Glutamatergic neuron (in vitro differentiated cells): Measurements from ENCODE around the gene IGFALS. TPM values are rescaled to one million over a fixed set of nuclear protein-coding genes. Genes with fewer than 3 reads are reported as not detected.

ENCODE experiments used
- DNase-seq: peaks from one replicate; pipeline ENCODE4 v3.0.0; 2022
- H3K27ac Mint-ChIP-seq: one replicate; pipeline ENCODE4 v1.8.0; 2020; ENCODE audit warnings: mild to moderate bottlenecking, mixed read lengths, inconsistent platforms; ENCODE audit not compliant: unreplicated experiment
- H3K27me3 Mint-ChIP-seq: one replicate; pipeline ENCODE4 v1.8.0; 2020; ENCODE audit warnings: mild to moderate bottlenecking, moderate library complexity, mixed read lengths, inconsistent platforms; ENCODE audit not compliant: unreplicated experiment
- H3K36me3 Mint-ChIP-seq: one replicate; pipeline ENCODE4 v1.8.0; 2020; ENCODE audit warnings: mild to moderate bottlenecking, mixed read lengths, inconsistent platforms; ENCODE audit not compliant: unreplicated experiment
- H3K4me1 Mint-ChIP-seq: one replicate; pipeline ENCODE4 v1.8.0; 2020; ENCODE audit warnings: mild to moderate bottlenecking, low read depth, mixed read lengths, inconsistent platforms; ENCODE audit not compliant: unreplicated experiment
- H3K4me3 Mint-ChIP-seq: one replicate; pipeline ENCODE4 v1.8.0; 2020; ENCODE audit warnings: mild to moderate bottlenecking, mixed read lengths, inconsistent platforms; ENCODE audit not compliant: unreplicated experiment
- H3K9me3 Mint-ChIP-seq: one replicate; pipeline ENCODE4 v1.8.0; 2020; ENCODE audit warnings: mild to moderate bottlenecking, moderate library complexity, mixed read lengths, inconsistent platforms; ENCODE audit not compliant: unreplicated experiment
- CTCF ChIP-seq: fragments of 200-600 bp; sonication (generic); IDR thresholded peaks from one replicate; pipeline ENCODE4 v1.5.0; 2021; ENCODE audit not compliant: partially characterized antibody, unreplicated experiment
- total RNA-seq: library from RNA; stranded (reverse); fragmentation: NEBNext Ultra II Directional; extraction: Animal tissue kit (Norgen Biotek cat#: 25700); gene quantifications from one replicate; pipeline ENCODE4 v1.2.1, GENCODE V29; 2021; ENCODE audit not compliant: unreplicated experiment

The IGFALS gene
- total RNA-seq, 1 donor from 2014 or later, result 0.39 TPM

GRCh38 chr16:1766701-1767100, 26.8 kb downstream of the IGFALS start:
- DNase-seq, result no peak
- no peak for TF ChIP-seq CTCF
- no peak overlapping the region for H3K4me3 Mint-ChIP-seq
- no peaks in the 10 kb centered on the region for H3K36me3 Mint-ChIP-seq
- H3K9me3 Mint-ChIP-seq, result peaks cover 9% of the 10 kb centered on the region
- peaks cover 10% of the 10 kb centered on the region for H3K27me3 Mint-ChIP-seq
- no peak overlapping the region for H3K27ac Mint-ChIP-seq
- peaks cover 6% of the 10 kb centered on the region for H3K4me1 Mint-ChIP-seq

GRCh38 chr16:1766231-1766630, 27.3 kb downstream of the IGFALS start:
- H3K4me3 Mint-ChIP-seq, result no peak overlapping the region
- H3K36me3 Mint-ChIP-seq, result no peaks in the 10 kb centered on the region
- H3K4me1 Mint-ChIP-seq, result peaks cover 7% of the 10 kb centered on the region
- no peak for DNase-seq
- H3K9me3 Mint-ChIP-seq, result peaks cover 9% of the 10 kb centered on the region
- no peak overlapping the region for H3K27ac Mint-ChIP-seq
- no peak for TF ChIP-seq CTCF
- H3K27me3 Mint-ChIP-seq, result peaks cover 10% of the 10 kb centered on the region

GRCh38 chr16:1765826-1766225, 27.7 kb downstream of the IGFALS start:
- peaks cover 10% of the 10 kb centered on the region for H3K27me3 Mint-ChIP-seq
- no peak overlapping the region for H3K27ac Mint-ChIP-seq
- H3K4me3 Mint-ChIP-seq, result no peak overlapping the region
- no peaks in the 10 kb centered on the region for H3K36me3 Mint-ChIP-seq
- peaks cover 9% of the 10 kb centered on the region for H3K9me3 Mint-ChIP-seq
- DNase-seq, result no peak
- peaks cover 9% of the 10 kb centered on the region for H3K4me1 Mint-ChIP-seq
- TF ChIP-seq CTCF, result no peak

GRCh38 chr16:1764971-1765370, 28.5 kb downstream of the IGFALS start:
- peaks cover 4% of the 10 kb centered on the region for H3K27me3 Mint-ChIP-seq
- no peak overlapping the region for H3K27ac Mint-ChIP-seq
- H3K9me3 Mint-ChIP-seq, result peaks cover 4% of the 10 kb centered on the region
- no peaks in the 10 kb centered on the region for H3K36me3 Mint-ChIP-seq
- peaks cover 6% of the 10 kb centered on the region for H3K4me1 Mint-ChIP-seq
- no peak for DNase-seq
- no peak overlapping the region for H3K4me3 Mint-ChIP-seq
- TF ChIP-seq CTCF, result no peak

- DNase-seq, result peak; percentile 88
- peaks cover 4% of the 10 kb centered on the region for H3K27me3 Mint-ChIP-seq
- H3K4me1 Mint-ChIP-seq, result peaks cover 6% of the 10 kb centered on the region
- TF ChIP-seq CTCF, result peak; percentile 64
- peaks cover 4% of the 10 kb centered on the region for H3K9me3 Mint-ChIP-seq
- no peak overlapping the region for H3K27ac Mint-ChIP-seq
- no peaks in the 10 kb centered on the region for H3K36me3 Mint-ChIP-seq
- H3K4me3 Mint-ChIP-seq, result no peak overlapping the region
Measured at GRCh38 chr16:1763521-1764511, 29.7 kb downstream of the IGFALS start.
